ENCODE measurements around the gene RAVER1.
A peak's percentile ranks its signal among the peaks of the same experiment; 100 is the strongest.
"Not testable (repeated sequence)": the region's sequence is repeated elsewhere in the genome, so short reads cannot be mapped to it uniquely, and the experiment has no call there.

RAVER1 gene

DNA sequence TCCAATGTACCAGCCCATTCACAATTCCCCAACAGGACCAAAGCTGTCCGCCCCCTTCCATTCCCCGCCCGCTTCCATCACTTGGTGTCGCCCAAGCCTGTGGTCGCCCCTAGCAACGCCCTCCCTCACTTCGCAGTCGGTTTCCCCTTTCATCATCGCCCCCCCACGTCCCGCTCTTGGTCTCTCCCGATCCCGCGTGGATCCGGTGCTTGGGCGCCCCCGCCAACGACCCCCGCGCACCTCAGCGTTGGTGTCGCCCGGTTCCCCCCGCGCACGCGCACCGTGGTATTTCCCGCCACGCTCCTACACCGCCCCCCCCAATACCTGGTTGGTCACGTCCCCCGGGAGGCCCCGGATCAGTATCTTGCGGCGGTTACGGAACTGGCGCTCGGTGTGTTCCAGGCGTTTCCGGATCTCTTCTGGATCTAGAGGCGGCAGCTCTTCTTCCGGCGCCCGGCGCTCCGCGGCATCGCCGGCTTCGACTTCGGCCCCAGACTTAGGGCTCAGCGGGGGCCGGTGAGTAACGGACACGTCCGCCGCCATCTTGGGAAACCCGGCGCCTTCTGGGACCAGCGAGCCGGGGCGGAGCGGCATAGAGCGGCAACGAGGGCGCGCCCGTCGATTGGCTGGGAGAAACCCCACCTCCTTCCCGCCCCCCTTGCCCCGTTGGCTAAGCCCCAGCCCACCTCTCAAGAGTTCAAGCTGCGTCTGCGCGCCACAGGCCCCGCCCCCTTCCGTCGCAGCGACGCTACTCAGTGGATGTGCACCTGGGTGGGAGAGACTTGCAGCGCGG is at the start of gene RAVER1:
Gene RAVER1, minus strand, starts transcription at position 565 of the 793 bp plus-strand sequence. Its CDS starts 22 bp downstream, at position 543.
- Histone ChIP-seq H2AFZ (ENCODE audit: low read length, unreplicated experiment) (peak within 1 kb of the TSS; percentile 71), H3K36me3 (ENCODE audit: insufficient read depth, low read length) (no peaks in the 10 kb centered on the region), H3K27ac (ENCODE audit: low read depth, low read length) (peak within 1 kb of the TSS; percentile 95), H3K4me3 (ENCODE audit: low read depth, low read length) (peak within 1 kb of the TSS; percentile 91), H3K4me1 (ENCODE audit: control insufficient read depth, insufficient read depth, low read length, unreplicated experiment) (no peaks in the 10 kb centered on the region), H3K27me3 (ENCODE audit: insufficient read depth, low read length) (no peaks in the 10 kb centered on the region), H3K79me2 (ENCODE audit: control insufficient read depth, insufficient read depth, low read length, unreplicated experiment) (peaks cover 26% of the 10 kb centered on the region)

GRCh38 chr19:10383223-10383499 is 49.8 kb upstream of the RAVER1 start:
- H3K36me3 ChIP-seq (ENCODE audit: insufficient read depth, low read length); H3K27ac ChIP-seq (ENCODE audit: low read depth, low read length); H3K27me3 ChIP-seq (ENCODE audit: insufficient read depth, low read length); H3K4me1 ChIP-seq (ENCODE audit: control insufficient read depth, insufficient read depth, low read length, unreplicated experiment); H3K4me3 ChIP-seq (ENCODE audit: low read depth, low read length); H3K79me2 ChIP-seq (ENCODE audit: control insufficient read depth, insufficient read depth, low read length, unreplicated experiment); H2AFZ ChIP-seq (ENCODE audit: low read length, unreplicated experiment): not testable (repeated sequence)

DNA sequence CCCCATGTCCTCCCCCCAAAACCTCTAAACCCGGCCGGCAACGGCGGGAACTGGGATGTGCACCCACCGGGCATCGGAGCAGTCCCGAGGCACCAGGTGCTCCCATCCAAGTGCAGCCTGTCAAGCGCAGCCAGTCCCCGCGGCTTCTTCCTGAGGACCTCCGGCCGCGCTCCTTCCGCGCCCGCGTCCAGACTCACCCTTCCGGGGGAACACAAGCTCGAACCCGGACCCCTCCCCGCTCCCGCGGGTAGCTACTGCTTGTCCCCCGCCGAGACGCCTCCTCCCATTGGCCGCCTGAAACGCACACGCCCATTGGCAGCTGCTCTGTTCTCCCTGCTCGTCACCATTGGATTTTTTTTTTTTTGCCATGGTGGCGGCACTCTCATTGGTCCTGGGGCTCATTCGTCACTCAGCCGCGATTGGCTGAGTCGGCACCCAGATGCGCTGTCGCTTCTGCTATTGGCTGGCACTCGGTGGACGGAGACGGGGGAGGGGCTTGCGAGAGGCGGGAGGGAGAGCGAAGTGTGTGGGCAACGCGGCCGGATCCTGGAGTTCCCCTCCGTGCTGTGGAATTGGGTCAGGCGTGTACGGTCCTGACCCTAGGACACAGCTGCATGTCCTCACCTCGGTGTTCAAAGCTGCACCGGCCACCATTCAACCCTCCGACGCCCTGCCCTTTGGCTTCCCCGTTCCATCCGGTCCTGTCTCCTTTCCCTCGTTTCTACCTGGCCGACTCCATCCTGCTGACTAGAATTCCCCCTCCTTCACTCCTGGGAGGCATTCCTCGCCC is 47.2 kb upstream of the RAVER1 start, which contains the start of gene TYK2:
Gene TYK2, minus strand, starts transcription at position 260 of the 790 bp plus-strand sequence. CDS start 2,166 bp downstream, outside the sequence.
- Histone ChIP-seq H3K27me3 (ENCODE audit: insufficient read depth, low read length) (no peaks in the 10 kb centered on the region), H3K79me2 (ENCODE audit: control insufficient read depth, insufficient read depth, low read length, unreplicated experiment) (peaks cover 9% of the 10 kb centered on the region), H3K27ac (ENCODE audit: low read depth, low read length) (no peak within 1 kb of the TSS; the same call in 1 of the 2 replicates), H3K4me1 (ENCODE audit: control insufficient read depth, insufficient read depth, low read length, unreplicated experiment) (no peaks in the 10 kb centered on the region), H3K4me3 (ENCODE audit: low read depth, low read length) (peak within 1 kb of the TSS; percentile 99), H2AFZ (ENCODE audit: low read length, unreplicated experiment) (peak within 1 kb of the TSS; percentile 93), H3K36me3 (ENCODE audit: insufficient read depth, low read length) (no peaks in the 10 kb centered on the region)

GRCh38 chr19:10379880-10380312 is 46.6 kb upstream of the RAVER1 start:
- Histone ChIP-seq H3K79me2 (ENCODE audit: control insufficient read depth, insufficient read depth, low read length, unreplicated experiment) (peaks cover 9% of the 10 kb centered on the region), H3K4me3 (ENCODE audit: low read depth, low read length) (peak overlapping the region; percentile 99), H3K27ac (ENCODE audit: low read depth, low read length) (no peak overlapping the region; the same call in 1 of the 2 replicates), H3K36me3 (ENCODE audit: insufficient read depth, low read length) (no peaks in the 10 kb centered on the region), H3K4me1 (ENCODE audit: control insufficient read depth, insufficient read depth, low read length, unreplicated experiment) (no peaks in the 10 kb centered on the region), H3K27me3 (ENCODE audit: insufficient read depth, low read length) (no peaks in the 10 kb centered on the region), H2AFZ (ENCODE audit: low read length, unreplicated experiment) (peak overlapping the region; percentile 93)

GRCh38 chr19:10378124-10378523 is 44.8 kb upstream of the RAVER1 start:
- Histone ChIP-seq H3K4me3 (ENCODE audit: low read depth, low read length) (no peak overlapping the region), H3K27me3 (ENCODE audit: insufficient read depth, low read length) (no peaks in the 10 kb centered on the region), H3K36me3 (ENCODE audit: insufficient read depth, low read length) (no peaks in the 10 kb centered on the region), H3K27ac (ENCODE audit: low read depth, low read length) (no peak overlapping the region), H3K79me2 (ENCODE audit: control insufficient read depth, insufficient read depth, low read length, unreplicated experiment) (peaks cover 9% of the 10 kb centered on the region), H3K4me1 (ENCODE audit: control insufficient read depth, insufficient read depth, low read length, unreplicated experiment) (no peaks in the 10 kb centered on the region), H2AFZ (ENCODE audit: low read length, unreplicated experiment) (no peak overlapping the region)

- not testable (repeated sequence) for H3K27me3 ChIP-seq (ENCODE audit: insufficient read depth, low read length); H3K4me3 ChIP-seq (ENCODE audit: low read depth, low read length); H2AFZ ChIP-seq (ENCODE audit: low read length, unreplicated experiment); H3K36me3 ChIP-seq (ENCODE audit: insufficient read depth, low read length); H3K79me2 ChIP-seq (ENCODE audit: control insufficient read depth, insufficient read depth, low read length, unreplicated experiment); H3K27ac ChIP-seq (ENCODE audit: low read depth, low read length); H3K4me1 ChIP-seq (ENCODE audit: control insufficient read depth, insufficient read depth, low read length, unreplicated experiment)
Observed at GRCh38 chr19:10377140-10377640, 43.9 kb upstream of the RAVER1 start.

GRCh38 chr19:10374931-10375330 is 41.6 kb upstream of the RAVER1 start:
- Histone ChIP-seq H2AFZ (ENCODE audit: low read length, unreplicated experiment) (no peak overlapping the region), H3K79me2 (ENCODE audit: control insufficient read depth, insufficient read depth, low read length, unreplicated experiment) (peaks cover 6% of the 10 kb centered on the region), H3K27me3 (ENCODE audit: insufficient read depth, low read length) (no peaks in the 10 kb centered on the region), H3K27ac (ENCODE audit: low read depth, low read length) (no peak overlapping the region), H3K4me3 (ENCODE audit: low read depth, low read length) (no peak overlapping the region), H3K36me3 (ENCODE audit: insufficient read depth, low read length) (no peaks in the 10 kb centered on the region), H3K4me1 (ENCODE audit: control insufficient read depth, insufficient read depth, low read length, unreplicated experiment) (no peaks in the 10 kb centered on the region)

GRCh38 chr19:10372690-10373089 is 39.4 kb upstream of the RAVER1 start:
- H2AFZ ChIP-seq (ENCODE audit: low read length, unreplicated experiment), result no peak overlapping the region
- no peaks in the 10 kb centered on the region for H3K4me1 ChIP-seq (ENCODE audit: control insufficient read depth, insufficient read depth, low read length, unreplicated experiment)
- no peaks in the 10 kb centered on the region for H3K79me2 ChIP-seq (ENCODE audit: control insufficient read depth, insufficient read depth, low read length, unreplicated experiment)
- H3K27me3 ChIP-seq (ENCODE audit: insufficient read depth, low read length), result no peaks in the 10 kb centered on the region
- no peak overlapping the region for H3K27ac ChIP-seq (ENCODE audit: low read depth, low read length)
- no peaks in the 10 kb centered on the region; the same call in 1 of the 2 replicates for H3K36me3 ChIP-seq (ENCODE audit: insufficient read depth, low read length)
- no peak overlapping the region for H3K4me3 ChIP-seq (ENCODE audit: low read depth, low read length)

GRCh38 chr19:10368101-10368803 is 34.9 kb upstream of the RAVER1 start:
- Histone ChIP-seq H3K27ac (ENCODE audit: low read depth, low read length) (no peak overlapping the region), H3K79me2 (ENCODE audit: control insufficient read depth, insufficient read depth, low read length, unreplicated experiment) (no peaks in the 10 kb centered on the region), H3K4me1 (ENCODE audit: control insufficient read depth, insufficient read depth, low read length, unreplicated experiment) (no peaks in the 10 kb centered on the region), H2AFZ (ENCODE audit: low read length, unreplicated experiment) (no peak overlapping the region), H3K36me3 (ENCODE audit: insufficient read depth, low read length) (no peaks in the 10 kb centered on the region; the same call in 1 of the 2 replicates), H3K4me3 (ENCODE audit: low read depth, low read length) (no peak overlapping the region), H3K27me3 (ENCODE audit: insufficient read depth, low read length) (no peaks in the 10 kb centered on the region)

GRCh38 chr19:10366950-10367512 is 33.7 kb upstream of the RAVER1 start:
- H3K36me3 ChIP-seq (ENCODE audit: insufficient read depth, low read length); H3K27me3 ChIP-seq (ENCODE audit: insufficient read depth, low read length); H3K27ac ChIP-seq (ENCODE audit: low read depth, low read length); H3K4me3 ChIP-seq (ENCODE audit: low read depth, low read length); H3K79me2 ChIP-seq (ENCODE audit: control insufficient read depth, insufficient read depth, low read length, unreplicated experiment); H3K4me1 ChIP-seq (ENCODE audit: control insufficient read depth, insufficient read depth, low read length, unreplicated experiment); H2AFZ ChIP-seq (ENCODE audit: low read length, unreplicated experiment): not testable (repeated sequence)
